HTR-8/SVneo (cell line): ENCODE data around the gene EFCAB11.
A peak's percentile ranks its signal among the peaks of the same experiment; 100 is the strongest.
"Not testable (repeated sequence)": the region's sequence is repeated elsewhere in the genome, so short reads cannot be mapped to it uniquely, and the experiment has no call there.

Experiments
- DNase-seq: peaks from one replicate; pipeline ENCODE4 v3.0.0; 2011; ENCODE audit warnings: low spot score, mixed read lengths; ENCODE audit not compliant: insufficient read length
- FAIRE-seq: peaks from 2 replicates; lab custom pipeline; 2011; peaks lifted over from hg19 to GRCh38; lab: Jason Lieb, UNC

EFCAB11 gene

GRCh38 chr14:89889626-89890025, 64.9 kb downstream of the EFCAB11 start:
- FAIRE-seq = no peak
- no peak for DNase-seq

DNA sequence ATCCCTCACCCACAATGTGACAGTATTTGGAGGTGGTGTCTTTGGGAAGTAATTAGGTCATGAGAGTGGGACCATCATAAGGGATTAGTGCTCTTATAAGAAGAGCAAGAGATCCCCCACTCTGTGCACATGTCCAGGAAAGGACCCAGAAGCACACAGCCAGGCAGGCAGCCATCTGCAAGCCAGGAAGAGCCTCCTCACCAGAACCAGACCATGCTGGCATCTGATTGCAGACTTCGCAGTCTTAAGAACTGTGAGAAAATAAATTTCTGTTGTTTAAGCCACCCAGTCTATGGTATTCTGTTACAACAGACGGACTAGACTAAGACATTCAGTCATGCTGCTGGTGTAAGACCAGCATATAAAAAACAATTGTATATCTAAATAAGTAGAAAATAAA, 69.8 kb downstream of the EFCAB11 start:
- DNase-seq = no peak
- FAIRE-seq = no peak

DNA sequence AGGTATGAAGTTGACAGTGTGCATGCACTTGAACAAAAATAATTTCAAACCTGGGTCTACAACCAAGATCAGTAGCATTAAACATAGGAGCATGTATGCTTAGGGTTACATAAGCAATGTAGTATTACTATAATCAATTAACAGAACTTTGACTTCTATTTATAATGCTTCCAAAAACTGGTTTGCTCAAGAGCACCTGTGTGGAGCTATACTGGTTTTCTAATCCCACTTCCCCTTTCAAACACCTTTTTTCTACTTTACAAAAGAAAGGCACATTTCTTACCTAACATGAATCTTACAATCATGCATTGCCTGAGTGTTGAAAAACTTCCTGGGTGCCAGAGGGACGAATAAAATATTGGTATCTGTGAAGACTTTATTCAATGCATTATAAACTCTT, 72.7 kb downstream of the EFCAB11 start:
- no peak for DNase-seq
- FAIRE-seq = no peak

- DNase-seq, FAIRE-seq: not testable (repeated sequence)
Measured at GRCh38 chr14:89874091-89874490, 80.4 kb downstream of the EFCAB11 start.

DNA sequence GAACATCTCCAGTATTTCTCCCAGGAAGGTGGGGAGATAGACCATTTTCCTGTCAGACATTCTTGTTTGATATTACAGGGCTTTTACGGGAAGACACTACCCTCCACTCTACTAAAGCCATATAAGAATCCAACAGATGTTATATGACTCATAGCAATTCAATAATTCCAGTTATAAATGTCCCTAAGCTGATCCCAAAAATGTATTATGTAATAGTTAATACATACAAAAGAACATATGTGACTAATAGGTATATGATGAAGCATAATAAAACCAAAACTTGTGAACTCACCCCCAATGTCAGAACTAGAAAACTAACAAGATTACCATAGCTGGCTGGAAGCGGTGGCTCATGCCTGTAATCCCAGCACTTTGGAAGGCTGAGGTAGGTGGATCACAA, 84.2 kb downstream of the EFCAB11 start:
- no peak for DNase-seq
- no peak for FAIRE-seq

GRCh38 chr14:89869606-89870005, 84.9 kb downstream of the EFCAB11 start:
- FAIRE-seq = no peak
- DNase-seq = no peak

DNA sequence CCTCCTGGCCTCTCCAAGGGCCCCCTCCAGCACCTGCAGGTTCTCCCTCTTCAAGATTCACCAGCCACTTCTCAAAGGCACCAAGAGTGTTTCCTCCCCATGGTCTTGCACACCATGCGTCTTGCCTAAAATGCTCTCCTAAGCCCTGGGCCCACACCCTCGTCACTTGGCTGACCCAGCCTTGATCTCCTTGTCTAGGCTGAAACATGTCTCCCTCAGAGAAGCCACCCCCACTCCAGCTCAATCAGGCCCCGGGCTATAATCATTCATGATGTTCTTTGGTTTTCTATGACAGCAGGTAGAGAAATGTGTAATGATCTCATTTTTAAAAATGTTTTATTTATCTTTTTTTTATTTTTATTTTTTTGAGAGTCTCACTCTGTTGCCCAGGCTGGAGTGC, 88.1 kb downstream of the EFCAB11 start:
- no peak for FAIRE-seq

GRCh38 chr14:89865153-89865552, 89.4 kb downstream of the EFCAB11 start:
- FAIRE-seq = no peak
- DNase-seq = no peak

More for the DNA sequence above, 88.1 kb downstream of the EFCAB11 start:
- no peak for DNase-seq

DNA sequence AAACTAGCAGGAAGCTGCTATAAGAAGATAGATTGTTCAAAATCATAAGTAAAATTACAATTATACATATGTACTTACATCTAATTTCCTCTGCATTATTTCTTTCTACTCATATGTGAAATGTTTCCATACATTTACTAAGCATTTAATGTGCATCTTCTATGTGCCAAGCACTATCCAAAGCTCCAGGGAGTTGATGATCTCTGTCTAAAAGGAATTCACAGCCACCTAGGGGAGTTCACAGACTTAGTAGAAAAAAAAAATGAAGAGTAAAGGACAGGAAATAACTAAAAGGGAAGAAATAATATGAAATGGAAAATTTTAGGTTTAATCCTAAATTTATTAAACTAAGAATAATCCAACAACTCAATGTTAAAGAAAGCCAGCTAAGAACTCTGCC, 91.7 kb downstream of the EFCAB11 start:
- DNase-seq (no peak), FAIRE-seq (no peak)

DNA sequence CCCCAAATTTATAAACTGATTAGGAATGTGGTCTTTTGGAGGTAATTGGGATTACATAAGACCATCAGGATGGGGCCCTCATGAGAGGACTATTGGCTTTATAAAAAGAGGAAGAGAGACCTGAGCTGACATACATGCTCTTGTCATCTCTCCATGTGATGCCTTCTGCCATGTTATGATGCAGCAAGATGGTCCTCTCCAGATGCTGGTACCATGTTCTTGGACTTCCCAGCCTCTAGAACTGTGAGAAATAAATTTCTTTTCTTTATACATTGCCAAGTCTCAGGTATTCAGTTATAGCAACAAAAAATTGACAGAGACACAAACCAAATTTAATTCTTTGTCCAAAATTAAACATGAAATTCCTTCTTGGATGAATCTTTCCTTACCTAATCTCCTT, 92.9 kb downstream of the EFCAB11 start:
- no peak for DNase-seq
- FAIRE-seq = no peak

- no peak for FAIRE-seq
- DNase-seq = no peak
Measured at GRCh38 chr14:89858089-89858488, 96.4 kb downstream of the EFCAB11 start.

DNA sequence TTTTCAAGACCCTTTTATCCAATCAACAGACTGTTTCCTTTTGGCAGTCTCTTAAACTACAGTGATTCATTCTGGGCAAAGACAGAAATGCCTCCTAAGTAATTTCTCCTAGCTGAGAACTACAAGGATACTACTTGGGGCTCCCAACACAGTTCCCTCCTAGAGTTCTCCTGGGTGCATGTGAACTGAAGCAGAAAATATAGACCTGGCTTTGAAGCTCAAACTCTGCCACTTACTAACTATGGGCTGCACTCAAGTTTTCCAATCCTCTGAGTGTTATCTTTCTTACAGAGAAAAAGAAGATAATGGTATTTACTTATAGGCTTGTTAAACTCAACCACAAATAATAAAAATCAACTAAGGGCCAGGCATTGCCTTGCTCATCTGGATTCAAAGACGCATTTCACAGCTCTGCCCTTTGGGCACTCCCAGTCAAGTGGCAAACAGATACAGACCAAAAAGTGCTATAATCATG, 97.6 kb downstream of the EFCAB11 start:
- no peak for DNase-seq

DNA sequence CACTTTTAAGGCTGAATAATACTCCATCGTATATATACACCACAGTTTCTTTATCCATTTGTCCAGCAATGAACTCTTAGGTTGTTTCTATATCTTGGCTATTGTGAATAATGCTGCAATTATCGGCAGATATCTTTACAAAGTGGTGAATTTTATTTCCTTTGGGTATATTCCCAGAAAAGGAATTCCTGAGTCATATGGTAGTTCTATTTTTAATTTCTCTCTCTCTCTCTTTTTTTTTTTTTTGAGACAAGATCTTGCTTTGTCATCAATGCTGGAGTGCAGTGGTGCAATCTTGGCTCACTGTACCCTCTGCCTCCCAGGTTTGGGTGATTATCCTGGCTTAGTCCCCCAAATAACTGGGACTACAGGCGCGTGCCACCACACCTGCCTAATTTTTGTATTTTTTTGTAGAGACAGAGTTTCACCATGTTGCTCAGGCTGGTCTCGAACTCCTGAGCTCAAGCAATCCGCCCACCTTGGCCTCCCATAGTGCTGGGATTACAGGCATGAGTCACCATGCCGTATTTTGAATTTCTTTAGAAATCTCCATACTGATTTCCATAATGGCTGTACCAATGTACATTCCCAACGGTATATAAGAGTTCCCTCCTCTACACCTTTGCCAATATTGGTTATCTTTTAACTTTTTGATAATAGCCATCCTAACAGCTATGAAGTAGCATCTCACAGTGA, 98.4 kb downstream of the EFCAB11 start:
- DNase-seq = no peak
- no peak for FAIRE-seq

More for the DNA sequence above, 97.6 kb downstream of the EFCAB11 start:
- FAIRE-seq = no peak

GRCh38 chr14:89853936-89854693, 100.4 kb downstream of the EFCAB11 start:
- DNase-seq (no peak), FAIRE-seq (no peak)

DNA sequence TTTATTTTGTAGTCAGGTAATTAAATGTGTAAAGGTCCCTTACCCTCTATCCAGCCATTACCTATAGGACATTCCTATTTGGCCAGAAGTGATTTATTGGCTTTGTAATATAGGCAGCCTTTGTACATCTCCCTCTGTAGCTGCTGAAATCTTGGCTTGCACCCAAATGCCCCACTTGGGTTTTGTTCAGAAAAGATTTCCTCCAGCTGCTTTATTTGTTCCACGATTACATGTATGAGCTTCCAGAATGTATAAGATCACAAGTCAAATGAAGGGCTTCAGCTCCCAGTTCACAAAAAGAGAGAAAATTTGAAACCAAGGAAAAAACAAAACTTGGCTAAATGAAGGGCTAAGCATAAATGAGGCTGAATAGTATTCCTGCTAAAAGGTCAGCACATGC, 103.4 kb downstream of the EFCAB11 start:
- FAIRE-seq = no peak

GRCh38 chr14:89849931-89850330, 104.6 kb downstream of the EFCAB11 start:
- FAIRE-seq (no peak), DNase-seq (no peak)

More for the DNA sequence above, 103.4 kb downstream of the EFCAB11 start:
- no peak for DNase-seq

DNA sequence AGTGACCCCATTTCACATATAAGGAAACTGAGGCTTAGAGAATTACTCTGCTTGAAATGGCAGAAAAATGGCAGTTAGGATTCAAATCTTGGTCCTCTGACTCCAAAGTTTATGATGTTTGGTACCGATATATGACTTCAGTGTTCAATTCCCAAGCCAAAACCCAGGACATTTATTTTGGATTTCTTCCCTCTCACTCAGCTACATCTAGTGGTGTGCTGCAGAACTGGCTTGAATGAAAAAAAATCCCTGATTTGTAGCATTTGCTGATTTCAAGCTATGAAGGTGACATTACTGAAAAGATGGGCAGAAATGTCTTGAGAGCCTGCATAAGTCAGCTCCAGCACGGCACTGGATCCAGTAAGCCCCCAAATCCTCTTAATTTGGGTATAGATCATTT, 106.4 kb downstream of the EFCAB11 start:
- DNase-seq (no peak), FAIRE-seq (no peak)

GRCh38 chr14:89845346-89845745, 109.2 kb downstream of the EFCAB11 start:
- DNase-seq (peak; percentile 73), FAIRE-seq (peak; percentile 79)

DNA sequence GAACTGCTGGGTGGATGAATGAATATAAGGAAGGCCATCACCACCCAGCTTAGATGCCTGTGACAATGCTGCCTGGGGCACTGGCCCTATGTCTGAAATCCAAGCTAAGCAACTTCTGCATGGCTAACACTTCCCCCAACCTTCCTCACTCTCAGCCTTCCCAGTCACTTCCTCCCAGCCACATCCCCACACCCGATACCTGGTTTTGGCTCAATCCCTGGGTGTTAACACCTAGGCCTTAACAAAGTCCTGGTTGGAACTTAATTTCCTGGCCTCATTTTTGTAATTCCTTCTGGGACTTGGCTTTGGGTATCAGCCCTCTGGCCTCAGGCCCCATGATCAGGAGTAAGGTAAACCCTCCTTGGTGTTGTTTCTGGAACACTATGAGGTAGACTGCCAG, 110.0 kb downstream of the EFCAB11 start:
- FAIRE-seq (no peak), DNase-seq (no peak)

DNA sequence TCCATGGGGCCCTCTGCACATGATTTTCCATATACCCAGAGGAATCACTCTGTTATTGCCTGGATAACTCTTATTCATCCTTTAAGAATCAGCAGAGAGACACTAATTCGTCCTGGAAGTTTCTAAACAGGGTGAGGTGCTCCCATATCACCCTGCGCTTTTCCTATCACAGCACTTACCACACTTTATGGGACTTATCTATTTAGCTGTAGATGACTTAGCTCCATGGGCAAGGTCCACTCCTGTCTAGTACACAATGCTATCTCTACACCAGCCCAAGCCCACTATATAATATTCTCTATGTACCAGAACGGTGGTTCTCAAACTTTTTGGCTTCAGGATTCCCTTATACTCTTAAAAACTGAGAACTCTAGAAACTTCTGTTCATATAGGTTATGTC, 111.7 kb downstream of the EFCAB11 start:
- FAIRE-seq (no peak), DNase-seq (no peak)

DNA sequence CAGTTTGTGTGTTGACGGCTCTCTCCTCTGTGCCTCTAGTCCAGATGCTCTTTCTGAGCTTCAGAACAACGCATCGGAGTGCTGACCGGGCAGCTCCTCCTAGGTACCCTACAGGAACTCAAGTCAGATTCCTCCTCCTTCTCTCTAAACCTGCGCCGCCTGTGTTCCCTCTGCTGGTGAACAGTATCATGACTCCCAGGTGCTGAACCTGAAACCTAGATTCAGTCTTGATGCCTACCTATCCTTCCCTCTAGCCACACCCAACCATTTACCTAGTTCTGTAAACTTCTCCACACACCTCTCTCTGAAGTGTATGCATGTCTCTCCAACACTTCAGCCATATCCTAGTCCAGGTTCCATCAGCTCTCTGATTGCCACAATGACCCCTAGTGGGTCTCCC, 112.7 kb downstream of the EFCAB11 start:
- no peak for DNase-seq
- no peak for FAIRE-seq
